22Rv1 (cell line): ENCODE measurements around the gene KIF1A.

ENCODE experiments used
- H3K27ac ChIP-seq: fragments of 450-650 bp; 2 replicates; pipeline ENCODE4 v1.5.1; 2017
- ZFX ChIP-seq: fragments of 450-650 bp; IDR thresholded peaks from 2 replicates; pipeline ENCODE4 v1.6.1; 2017; ENCODE audit warnings: antibody characterized with exemption, borderline replicate concordance
- TF ChIP-seq, protein P1 (sequence below): fragments of 450-650 bp; IDR thresholded peaks from 2 replicates; pipeline ENCODE4 v1.5.1; 2017; ENCODE audit warnings: mild to moderate bottlenecking

KIF1A gene

GRCh38 chr2:240733803-240734495 lies 86.1 kb downstream of the KIF1A start:
- H3K27ac ChIP-seq = no peak overlapping the region
- no peak for TF ChIP-seq ZFX
- TF ChIP-seq, protein P1, sequence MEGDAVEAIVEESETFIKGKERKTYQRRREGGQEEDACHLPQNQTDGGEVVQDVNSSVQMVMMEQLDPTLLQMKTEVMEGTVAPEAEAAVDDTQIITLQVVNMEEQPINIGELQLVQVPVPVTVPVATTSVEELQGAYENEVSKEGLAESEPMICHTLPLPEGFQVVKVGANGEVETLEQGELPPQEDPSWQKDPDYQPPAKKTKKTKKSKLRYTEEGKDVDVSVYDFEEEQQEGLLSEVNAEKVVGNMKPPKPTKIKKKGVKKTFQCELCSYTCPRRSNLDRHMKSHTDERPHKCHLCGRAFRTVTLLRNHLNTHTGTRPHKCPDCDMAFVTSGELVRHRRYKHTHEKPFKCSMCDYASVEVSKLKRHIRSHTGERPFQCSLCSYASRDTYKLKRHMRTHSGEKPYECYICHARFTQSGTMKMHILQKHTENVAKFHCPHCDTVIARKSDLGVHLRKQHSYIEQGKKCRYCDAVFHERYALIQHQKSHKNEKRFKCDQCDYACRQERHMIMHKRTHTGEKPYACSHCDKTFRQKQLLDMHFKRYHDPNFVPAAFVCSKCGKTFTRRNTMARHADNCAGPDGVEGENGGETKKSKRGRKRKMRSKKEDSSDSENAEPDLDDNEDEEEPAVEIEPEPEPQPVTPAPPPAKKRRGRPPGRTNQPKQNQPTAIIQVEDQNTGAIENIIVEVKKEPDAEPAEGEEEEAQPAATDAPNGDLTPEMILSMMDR = peak; percentile 29; the same call in 1 of the 2 replicates

GRCh38 chr2:240732911-240733622 lies 87.0 kb downstream of the KIF1A start:
- TF ChIP-seq ZFX = no peak
- TF ChIP-seq, protein P1 = no peak
- H3K27ac ChIP-seq = no peak overlapping the region

- TF ChIP-seq ZFX = no peak
- TF ChIP-seq, protein P1 = no peak
- no peak overlapping the region for H3K27ac ChIP-seq
Observed at GRCh38 chr2:240732184-240732583, 87.8 kb downstream of the KIF1A start.

GRCh38 chr2:240731178-240731545 lies 88.9 kb downstream of the KIF1A start:
- H3K27ac ChIP-seq = no peak overlapping the region
- TF ChIP-seq ZFX = no peak
- TF ChIP-seq, protein P1 = no peak

DNA sequence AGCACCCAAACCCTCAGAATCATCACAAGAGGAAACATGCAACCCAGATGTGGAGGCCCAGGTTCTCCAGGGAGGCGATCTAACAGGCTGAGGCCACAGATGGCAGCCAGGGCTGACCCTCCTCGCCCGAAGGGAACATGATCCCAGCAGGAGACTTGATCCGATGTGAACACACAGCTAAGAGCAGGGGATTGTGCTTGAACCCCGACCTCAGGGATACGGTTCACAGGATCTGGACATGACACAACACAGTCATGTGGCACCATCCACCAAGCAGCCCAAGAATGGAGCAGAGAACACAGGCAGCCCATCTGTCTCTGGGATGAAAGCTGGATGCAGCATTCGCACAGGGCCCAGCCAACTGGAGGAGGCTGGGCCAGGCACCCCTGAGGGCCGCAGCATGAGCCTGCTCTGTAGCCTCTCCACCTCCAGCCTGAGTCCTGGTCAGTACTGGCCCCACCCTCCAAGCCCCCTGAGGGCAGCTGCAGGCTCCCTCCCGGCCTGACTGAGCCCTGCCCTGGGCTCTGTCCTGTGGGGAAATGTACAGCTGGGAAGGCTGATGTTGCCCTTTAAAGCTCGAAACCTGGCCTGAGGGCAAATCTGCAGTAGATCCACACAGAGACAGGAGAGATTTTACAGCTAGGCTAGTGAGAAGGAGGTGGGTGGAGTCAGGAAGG lies 89.4 kb downstream of the KIF1A start:
- TF ChIP-seq, protein P1 = no peak
- TF ChIP-seq ZFX = no peak
- no peak overlapping the region for H3K27ac ChIP-seq

GRCh38 chr2:240728827-240729226 lies 91.2 kb downstream of the KIF1A start:
- H3K27ac ChIP-seq = no peak overlapping the region
- TF ChIP-seq, protein P1 = no peak
- TF ChIP-seq ZFX = no peak

- H3K27ac ChIP-seq = no peak overlapping the region
- TF ChIP-seq, protein P1 = no peak
- TF ChIP-seq ZFX = no peak
Observed at GRCh38 chr2:240728361-240728760, 91.7 kb downstream of the KIF1A start.
